AG08396 (cell line): Measurements from ENCODE around the gene ORMDL3.
"Not testable (repeated sequence)": the region's sequence is repeated elsewhere in the genome, so short reads cannot be mapped to it uniquely, and the experiment has no call there.

Source experiments
- DNase-seq: peaks from one replicate; pipeline ENCODE4 v3.0.0; 2012; ENCODE audit warnings: low spot score, mixed read lengths

The ORMDL3 gene

GRCh38 chr17:39924691-39925055, 2.7 kb downstream of the ORMDL3 start:
- DNase-seq = no peak

GRCh38 chr17:39923836-39924690, 3.3 kb downstream of the ORMDL3 start:
- no peak for DNase-seq

GRCh38 chr17:39923230-39923629, 4.2 kb downstream of the ORMDL3 start:
- DNase-seq = no peak

GRCh38 chr17:39922006-39922405, 5.4 kb downstream of the ORMDL3 start:
- no peak for DNase-seq

GRCh38 chr17:39921323-39921722, 6.1 kb downstream of the ORMDL3 start:
- DNase-seq = no peak

GRCh38 chr17:39920218-39921210, 6.9 kb downstream of the ORMDL3 start:
- DNase-seq = no peak

GRCh38 chr17:39919087-39919683, 8.2 kb downstream of the ORMDL3 start:
- no peak for DNase-seq

GRCh38 chr17:39916918-39917317, 10.5 kb downstream of the ORMDL3 start:
- DNase-seq = no peak

GRCh38 chr17:39915559-39915958, 11.8 kb downstream of the ORMDL3 start:
- no peak for DNase-seq

GRCh38 chr17:39913989-39914388, 13.4 kb downstream of the ORMDL3 start:
- DNase-seq = no peak

GRCh38 chr17:39908789-39909352, 18.5 kb downstream of the ORMDL3 start:
- no peak for DNase-seq

- DNase-seq = no peak
Measured at GRCh38 chr17:39904990-39905288, 22.5 kb downstream of the ORMDL3 start.

- no peak for DNase-seq
Measured at GRCh38 chr17:39903158-39903884, 24.1 kb downstream of the ORMDL3 start.

- DNase-seq = not testable (repeated sequence)
Measured at GRCh38 chr17:39902027-39902426, 25.4 kb downstream of the ORMDL3 start.

GRCh38 chr17:39899215-39899614, 28.2 kb downstream of the ORMDL3 start:
- no peak for DNase-seq

GRCh38 chr17:39898088-39898487, 29.3 kb downstream of the ORMDL3 start:
- no peak for DNase-seq

GRCh38 chr17:39894681-39895376, 32.6 kb downstream of the ORMDL3 start:
- no peak for DNase-seq

- no peak for DNase-seq
Measured at GRCh38 chr17:39889200-39889599, 38.2 kb downstream of the ORMDL3 start.

- DNase-seq = no peak
Measured at GRCh38 chr17:39887078-39887477, 40.3 kb downstream of the ORMDL3 start.

- DNase-seq = not testable (repeated sequence)
Measured at GRCh38 chr17:39886102-39886501, 41.3 kb downstream of the ORMDL3 start.

GRCh38 chr17:39872751-39873150, 54.6 kb downstream of the ORMDL3 start:
- DNase-seq = no peak
